DMS 273 (cell line): ENCODE measurements around the gene NSUN2.

Experiments used
- DNase-seq: peaks from one replicate; lab custom pipeline; 2025; ENCODE audit not compliant: unreplicated experiment; lab: John Stamatoyannopoulos, UW

The NSUN2 gene

DNA sequence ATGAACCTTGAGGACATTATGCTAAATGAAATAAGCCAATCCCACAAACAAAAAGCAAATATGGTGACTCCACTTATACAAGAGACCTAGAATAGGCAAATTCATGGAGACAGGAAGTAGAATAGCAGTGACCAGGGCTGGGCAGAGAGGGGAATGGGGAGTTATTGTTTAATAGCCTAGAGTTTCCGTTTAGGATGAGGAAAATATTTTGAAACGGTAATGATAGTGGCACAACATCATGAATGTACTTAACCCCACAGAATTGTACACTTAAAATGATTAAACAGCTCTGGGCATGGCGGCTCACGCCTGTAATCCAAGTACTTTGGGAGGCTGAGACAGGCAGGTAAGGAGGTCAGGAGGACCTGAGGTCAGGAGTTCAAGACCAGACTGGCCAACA lies 65.8 kb downstream of the NSUN2 start:
- no peak for DNase-seq

DNA sequence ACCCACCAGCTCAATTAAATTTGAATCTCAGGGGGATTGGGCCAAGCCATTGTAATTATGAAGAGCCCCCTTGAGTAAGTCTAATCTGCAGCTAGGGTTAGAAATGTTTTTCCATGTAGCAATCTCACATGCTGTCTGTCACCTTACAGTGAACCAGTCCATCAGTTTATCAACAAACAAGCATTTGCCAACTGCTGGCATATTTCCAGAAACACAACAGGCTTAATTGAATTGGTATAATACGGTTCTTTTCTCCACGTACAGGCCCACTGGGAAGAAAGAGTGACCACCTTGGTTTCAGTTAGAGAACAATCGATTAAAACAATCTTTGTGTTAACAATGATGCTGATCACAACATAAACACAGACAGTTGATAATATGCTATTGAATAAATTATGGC lies 67.4 kb downstream of the NSUN2 start:
- no peak for DNase-seq

DNA sequence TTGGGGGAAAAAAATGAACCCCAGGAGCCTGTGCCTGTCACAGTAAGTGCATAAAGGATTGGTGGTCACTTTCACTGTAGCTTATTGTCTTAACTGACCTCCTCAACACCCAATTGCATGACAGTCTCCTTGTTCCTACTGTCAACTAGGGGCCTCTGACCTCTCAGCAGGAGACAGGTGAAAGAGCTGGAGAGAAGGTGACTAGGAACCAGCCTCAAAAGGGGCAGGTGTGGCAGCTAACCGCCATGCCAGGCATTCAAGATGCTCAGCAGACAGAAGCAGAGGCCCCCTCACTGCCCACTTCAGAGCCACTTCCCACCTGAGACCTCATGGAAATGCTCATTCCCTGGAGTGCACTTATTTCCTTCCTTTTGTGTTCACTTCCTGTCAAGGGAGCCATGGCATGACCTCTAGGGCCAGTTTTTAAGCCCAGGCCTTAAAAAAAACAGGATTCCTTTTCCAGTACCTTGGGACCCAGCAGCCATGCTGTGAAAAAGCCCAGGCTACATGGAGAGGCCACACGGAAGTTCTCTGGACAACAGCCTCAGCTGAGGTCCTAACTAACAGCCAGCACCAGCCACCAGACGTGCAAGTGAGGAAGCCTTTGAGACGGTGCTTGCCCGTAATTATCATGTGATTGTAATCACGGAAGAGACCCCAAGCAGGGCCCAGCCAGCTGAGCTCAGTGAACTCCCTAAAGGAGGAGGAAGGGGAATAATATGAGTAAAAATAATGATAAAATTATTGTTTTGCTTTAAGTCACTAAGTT lies 74.9 kb downstream of the NSUN2 start:
- no peak for DNase-seq

DNA sequence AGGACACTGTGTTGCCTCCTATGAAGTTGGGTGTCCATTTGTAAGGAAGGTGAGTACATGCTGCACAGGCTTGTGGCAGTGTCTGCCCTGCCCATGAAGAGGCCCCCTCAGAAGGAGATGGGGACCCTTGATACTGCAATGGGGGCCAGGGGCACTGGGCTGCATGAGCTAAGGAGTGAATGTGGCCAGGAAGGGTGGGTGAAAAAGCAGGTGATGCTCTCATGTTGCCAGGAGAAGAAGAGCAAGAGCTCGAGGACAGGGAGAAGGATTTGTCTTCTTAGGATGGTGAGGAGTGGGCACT lies 76.1 kb downstream of the NSUN2 start:
- DNase-seq, result no peak

DNA sequence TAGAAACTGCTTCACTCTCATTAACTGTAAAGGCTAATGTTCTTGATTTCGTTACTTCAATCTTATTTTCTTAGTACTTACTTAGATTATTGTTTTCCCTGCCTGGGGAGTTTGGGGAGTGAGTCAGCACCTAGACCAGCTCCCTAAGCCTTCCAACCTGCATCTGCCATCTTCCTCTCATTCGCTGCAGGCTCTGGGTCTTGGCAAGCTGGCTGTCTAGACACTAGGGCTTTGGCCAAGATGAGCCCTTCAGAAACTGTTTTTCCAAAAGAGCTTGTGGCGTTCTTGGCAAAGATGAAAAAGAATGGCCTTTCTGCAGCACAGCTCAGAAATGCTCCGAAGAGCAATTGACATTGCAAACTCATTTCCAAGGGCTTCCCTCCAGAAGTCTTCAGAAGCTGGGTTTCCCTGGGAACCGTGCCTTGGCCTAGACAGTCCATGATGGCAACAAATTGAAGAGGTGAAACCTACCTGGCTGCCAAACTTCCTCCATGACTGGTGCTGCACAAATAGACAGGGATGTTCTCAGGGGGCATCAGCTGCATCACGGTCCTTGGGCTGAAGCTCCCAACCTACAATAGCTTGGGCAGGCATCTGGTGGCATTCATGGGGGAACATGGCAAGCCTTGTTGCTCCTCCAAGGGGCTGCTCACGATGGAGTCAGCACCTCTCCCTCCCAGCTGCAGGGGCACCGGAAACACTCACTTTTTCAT lies 76.6 kb downstream of the NSUN2 start:
- no peak for DNase-seq

DNA sequence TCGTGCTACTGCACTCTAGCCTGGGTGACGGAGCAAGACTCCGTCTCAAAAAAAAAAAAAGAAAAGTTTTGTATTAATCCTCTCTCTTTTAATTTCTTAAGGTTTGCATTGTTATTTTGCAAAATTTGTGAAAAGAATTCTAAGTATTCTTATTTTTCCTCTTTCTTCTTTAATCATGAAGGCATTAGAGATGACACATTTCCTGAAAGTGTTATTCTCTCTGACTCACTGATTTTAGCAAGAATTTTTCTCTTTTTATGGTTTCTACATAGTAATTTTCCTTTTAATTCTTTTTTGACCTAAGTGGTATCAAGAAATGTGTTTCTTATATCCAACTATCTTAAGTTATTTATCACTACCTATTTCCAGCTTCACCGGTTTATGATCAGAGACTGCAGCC lies 78.0 kb downstream of the NSUN2 start:
- no peak for DNase-seq

DNA sequence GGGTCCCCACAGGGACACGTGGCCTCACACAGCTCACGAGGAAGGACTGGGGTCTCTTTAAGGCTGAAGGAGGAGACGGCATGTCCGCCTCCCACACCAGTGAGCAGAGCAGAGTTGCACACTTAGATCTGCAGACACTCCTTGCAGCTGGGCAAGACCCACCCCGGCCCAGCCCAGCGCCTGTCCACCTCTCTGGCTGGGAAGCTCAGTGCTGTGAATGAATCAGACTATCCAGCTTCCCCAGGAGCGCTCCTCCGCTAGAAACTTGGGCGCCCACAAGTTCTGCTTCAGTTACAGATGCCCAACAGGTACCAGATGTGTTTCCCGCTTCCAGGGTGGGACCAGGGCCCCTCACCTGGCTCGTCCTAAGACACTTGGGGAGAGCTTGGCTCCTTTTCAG lies 78.9 kb downstream of the NSUN2 start:
- DNase-seq, result no peak

DNA sequence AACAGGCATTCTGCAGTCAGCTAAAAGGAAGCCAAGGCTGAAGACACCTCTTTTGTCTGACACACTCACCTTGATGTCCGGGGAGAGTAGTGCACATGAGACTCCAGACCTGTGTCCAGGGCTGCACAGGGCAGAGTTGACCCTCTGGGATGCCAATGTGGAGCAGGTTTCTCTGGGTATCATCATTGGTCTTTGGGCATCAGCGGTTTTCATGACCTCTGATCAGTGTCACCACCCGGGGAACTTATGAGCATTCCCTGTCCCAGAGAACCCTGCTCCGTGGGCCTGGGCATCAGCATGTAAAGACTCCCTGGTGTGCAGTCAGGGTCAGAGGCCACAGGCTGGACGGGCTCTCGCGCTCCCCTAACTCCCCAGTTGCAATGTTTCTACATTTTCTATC lies 80.2 kb downstream of the NSUN2 start:
- no peak for DNase-seq

DNA sequence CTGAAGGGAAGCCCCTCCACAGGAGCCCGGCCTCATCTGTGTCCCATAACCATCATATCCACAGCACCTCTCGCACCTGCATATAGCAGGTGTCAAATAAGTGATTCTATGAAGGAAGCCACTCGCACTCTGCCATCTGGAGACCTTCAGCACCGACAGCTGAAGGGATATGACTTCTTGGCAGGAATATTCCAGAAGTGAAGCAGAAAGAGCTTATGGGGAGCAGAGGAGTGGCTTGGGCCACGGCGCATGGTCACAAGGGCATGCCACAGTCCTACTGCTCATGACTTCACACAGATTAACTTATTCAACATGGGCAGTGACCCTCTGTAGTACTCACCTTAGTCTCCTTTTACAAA lies 80.9 kb downstream of the NSUN2 start:
- DNase-seq, result no peak

DNA sequence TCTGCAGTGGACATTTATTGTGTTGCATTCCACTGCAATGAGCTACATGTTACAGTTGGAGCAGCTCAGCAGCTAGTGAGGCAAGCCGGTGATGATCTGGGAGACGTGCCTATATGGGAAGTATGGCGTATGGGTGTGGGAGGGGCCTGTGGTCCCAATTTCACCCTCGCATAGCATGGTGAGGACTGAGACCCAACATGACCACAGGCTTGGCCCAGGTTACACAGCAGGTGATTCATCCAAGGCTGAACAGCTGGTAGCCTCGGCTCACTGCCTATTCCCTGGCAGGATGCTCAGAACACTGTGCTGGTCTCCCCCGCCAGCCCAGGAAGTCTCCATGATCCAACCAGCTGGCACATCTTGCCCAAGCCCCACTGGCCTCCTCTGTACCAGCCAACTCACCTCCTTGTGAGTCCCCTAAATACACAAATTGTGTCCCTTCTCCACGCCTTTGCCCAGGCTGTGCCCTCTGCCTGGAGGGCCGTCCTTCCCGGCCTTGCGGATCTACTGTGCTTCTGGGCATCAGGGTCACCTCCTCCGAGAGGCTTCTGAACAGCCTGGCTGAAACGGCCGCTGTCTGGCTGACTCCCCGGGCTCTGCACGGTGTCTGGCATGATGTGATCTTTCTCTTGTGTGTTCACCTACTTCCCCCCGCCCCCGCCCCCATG lies 81.4 kb downstream of the NSUN2 start:
- peak; percentile 20 for DNase-seq

DNA sequence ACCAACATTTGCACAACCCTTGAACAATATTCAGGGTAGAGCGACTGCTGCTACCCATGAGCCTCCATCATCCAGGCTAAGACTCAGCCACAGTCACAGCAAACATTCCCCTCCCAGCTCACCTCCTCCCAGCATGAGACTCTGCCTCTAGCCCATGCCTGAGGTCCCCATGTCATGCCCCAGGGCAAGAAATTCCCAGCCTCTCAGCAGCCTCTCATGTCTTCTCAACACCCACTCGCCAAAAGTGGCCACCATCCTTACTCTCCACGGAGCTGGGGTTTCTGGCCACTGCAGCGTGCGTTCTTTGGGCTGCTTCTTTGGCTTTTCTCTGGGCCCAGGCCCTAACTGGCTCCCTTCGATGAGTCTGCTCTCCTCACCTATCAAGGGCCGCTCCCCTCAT lies 82.2 kb downstream of the NSUN2 start:
- DNase-seq, result no peak
